ENCODE data around the gene GAPT. TPM values are rescaled to one million over a fixed set of nuclear protein-coding genes. Genes with fewer than 3 reads are reported as not detected.
A peak's percentile ranks its signal among the peaks of the same experiment; 100 is the strongest.

The GAPT gene
- polyA plus RNA-seq, 1 donor from 2014 or later: not detected

GRCh38 chr5:58499941-58500340, 8.7 kb downstream of the GAPT start:
- Histone ChIP-seq H3K4me2 (ENCODE audit: low read length) (no peak overlapping the region), H4K20me1 (ENCODE audit: insufficient read depth) (no peaks in the 10 kb centered on the region), H3K27me3 (ENCODE audit: insufficient read depth, low read depth, low read length) (no peaks in the 10 kb centered on the region), H3K9me3 (ENCODE audit: low read length) (no peaks in the 10 kb centered on the region), H3F3A (ENCODE audit: insufficient read depth, low read length, poor library complexity, severe bottlenecking) (no peaks in the 10 kb centered on the region), H2AFZ (ENCODE audit: low read depth, low read length) (no peak overlapping the region), H3K9me2 (ENCODE audit: insufficient read depth, low read length) (no peaks in the 10 kb centered on the region), H3K27ac (ENCODE audit: low read length) (no peak overlapping the region), H3K9ac (ENCODE audit: low read length) (no peak overlapping the region), H3K36me3 (ENCODE audit: insufficient read depth, low read length) (no peaks in the 10 kb centered on the region), H3K79me2 (replicated peaks; ENCODE audit: insufficient read depth, low read length) (no peaks in the 10 kb centered on the region), H3K4me3 (ENCODE audit: low read length) (no peak overlapping the region)
- TF ChIP-seq MXI1 (conservative IDR thresholded peaks at IDR 0.05; ENCODE audit: poor library complexity, severe bottlenecking): no peak
- TF ChIP-seq POLR2AphosphoS5 (IDR thresholded peaks at IDR 0.05): no peak
- TF ChIP-seq TAF1 (IDR thresholded peaks at IDR 0.05; ENCODE audit: low read depth): no peak
- no peak for TF ChIP-seq RAD21 (conservative IDR thresholded peaks at IDR 0.05)
- TF ChIP-seq, protein P1, sequence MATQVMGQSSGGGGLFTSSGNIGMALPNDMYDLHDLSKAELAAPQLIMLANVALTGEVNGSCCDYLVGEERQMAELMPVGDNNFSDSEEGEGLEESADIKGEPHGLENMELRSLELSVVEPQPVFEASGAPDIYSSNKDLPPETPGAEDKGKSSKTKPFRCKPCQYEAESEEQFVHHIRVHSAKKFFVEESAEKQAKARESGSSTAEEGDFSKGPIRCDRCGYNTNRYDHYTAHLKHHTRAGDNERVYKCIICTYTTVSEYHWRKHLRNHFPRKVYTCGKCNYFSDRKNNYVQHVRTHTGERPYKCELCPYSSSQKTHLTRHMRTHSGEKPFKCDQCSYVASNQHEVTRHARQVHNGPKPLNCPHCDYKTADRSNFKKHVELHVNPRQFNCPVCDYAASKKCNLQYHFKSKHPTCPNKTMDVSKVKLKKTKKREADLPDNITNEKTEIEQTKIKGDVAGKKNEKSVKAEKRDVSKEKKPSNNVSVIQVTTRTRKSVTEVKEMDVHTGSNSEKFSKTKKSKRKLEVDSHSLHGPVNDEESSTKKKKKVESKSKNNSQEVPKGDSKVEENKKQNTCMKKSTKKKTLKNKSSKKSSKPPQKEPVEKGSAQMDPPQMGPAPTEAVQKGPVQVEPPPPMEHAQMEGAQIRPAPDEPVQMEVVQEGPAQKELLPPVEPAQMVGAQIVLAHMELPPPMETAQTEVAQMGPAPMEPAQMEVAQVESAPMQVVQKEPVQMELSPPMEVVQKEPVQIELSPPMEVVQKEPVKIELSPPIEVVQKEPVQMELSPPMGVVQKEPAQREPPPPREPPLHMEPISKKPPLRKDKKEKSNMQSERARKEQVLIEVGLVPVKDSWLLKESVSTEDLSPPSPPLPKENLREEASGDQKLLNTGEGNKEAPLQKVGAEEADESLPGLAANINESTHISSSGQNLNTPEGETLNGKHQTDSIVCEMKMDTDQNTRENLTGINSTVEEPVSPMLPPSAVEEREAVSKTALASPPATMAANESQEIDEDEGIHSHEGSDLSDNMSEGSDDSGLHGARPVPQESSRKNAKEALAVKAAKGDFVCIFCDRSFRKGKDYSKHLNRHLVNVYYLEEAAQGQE (IDR thresholded peaks at IDR 0.05; ENCODE audit: borderline replicate concordance): no peak
- no peak for TF ChIP-seq EP300 (conservative IDR thresholded peaks at IDR 0.05; ENCODE audit: poor library complexity, severe bottlenecking)
- no peak for TF ChIP-seq EZH2 (IDR thresholded peaks at IDR 0.05; ENCODE audit: borderline replicate concordance, insufficient read depth, low read length, poor library complexity, severe bottlenecking)
- TF ChIP-seq CTCF (IDR thresholded peaks at IDR 0.05; ENCODE audit: poor library complexity, severe bottlenecking): no peak
- TF ChIP-seq SMC3 (conservative IDR thresholded peaks at IDR 0.05; ENCODE audit: poor library complexity): no peak

DNA sequence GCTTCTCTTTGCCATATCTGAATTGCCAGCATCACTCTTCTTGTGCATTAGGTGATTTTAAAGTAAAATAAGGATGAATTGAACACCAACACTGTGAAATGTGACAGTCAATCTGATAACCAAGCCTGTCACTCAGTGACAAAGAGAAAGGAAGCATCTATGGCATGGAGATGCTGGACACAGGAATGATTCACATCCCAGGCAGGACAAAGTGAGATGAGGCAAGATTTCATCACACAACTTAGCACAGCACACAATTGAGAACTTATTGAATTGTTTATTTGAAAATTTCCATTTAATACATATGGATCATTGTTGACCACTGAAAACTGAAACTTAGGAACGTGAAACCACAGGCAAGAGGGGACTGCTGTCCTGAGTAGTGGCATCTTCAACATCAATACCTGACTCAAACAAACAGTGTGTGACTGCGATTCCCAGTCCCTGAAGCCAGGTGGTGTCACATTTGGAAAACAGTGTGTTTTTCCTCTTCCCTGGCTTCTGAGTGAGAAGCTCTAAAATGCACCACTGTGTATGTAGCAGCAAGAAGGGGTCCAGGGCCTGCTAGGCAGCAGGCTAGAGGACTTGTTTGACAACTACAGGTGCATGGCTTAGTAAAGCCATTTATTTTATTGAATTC, 10.7 kb downstream of the GAPT start:
- Histone ChIP-seq H3K27me3 (ENCODE audit: insufficient read depth, low read depth, low read length) (no peaks in the 10 kb centered on the region), H4K20me1 (ENCODE audit: insufficient read depth) (no peaks in the 10 kb centered on the region), H3K9me2 (ENCODE audit: insufficient read depth, low read length) (no peaks in the 10 kb centered on the region), H3K9ac (ENCODE audit: low read length) (no peak overlapping the region), H3K79me2 (replicated peaks; ENCODE audit: insufficient read depth, low read length) (no peaks in the 10 kb centered on the region), H3K36me3 (ENCODE audit: insufficient read depth, low read length) (no peaks in the 10 kb centered on the region), H3K9me3 (ENCODE audit: low read length) (no peaks in the 10 kb centered on the region), H3K4me2 (ENCODE audit: low read length) (no peak overlapping the region), H2AFZ (ENCODE audit: low read depth, low read length) (no peak overlapping the region), H3K4me3 (ENCODE audit: low read length) (no peak overlapping the region), H3F3A (ENCODE audit: insufficient read depth, low read length, poor library complexity, severe bottlenecking) (no peaks in the 10 kb centered on the region), H3K27ac (ENCODE audit: low read length) (no peak overlapping the region)
- TF ChIP-seq SMC3 (conservative IDR thresholded peaks at IDR 0.05; ENCODE audit: poor library complexity): peak; percentile 50
- TF ChIP-seq TAF1 (IDR thresholded peaks at IDR 0.05; ENCODE audit: low read depth): no peak
- TF ChIP-seq RAD21 (conservative IDR thresholded peaks at IDR 0.05): no peak
- TF ChIP-seq CTCF (IDR thresholded peaks at IDR 0.05; ENCODE audit: poor library complexity, severe bottlenecking): no peak

Measured in neural cell (in vitro differentiated cells).